Measurements from ENCODE around the gene WWOX.

WWOX gene

DNA sequence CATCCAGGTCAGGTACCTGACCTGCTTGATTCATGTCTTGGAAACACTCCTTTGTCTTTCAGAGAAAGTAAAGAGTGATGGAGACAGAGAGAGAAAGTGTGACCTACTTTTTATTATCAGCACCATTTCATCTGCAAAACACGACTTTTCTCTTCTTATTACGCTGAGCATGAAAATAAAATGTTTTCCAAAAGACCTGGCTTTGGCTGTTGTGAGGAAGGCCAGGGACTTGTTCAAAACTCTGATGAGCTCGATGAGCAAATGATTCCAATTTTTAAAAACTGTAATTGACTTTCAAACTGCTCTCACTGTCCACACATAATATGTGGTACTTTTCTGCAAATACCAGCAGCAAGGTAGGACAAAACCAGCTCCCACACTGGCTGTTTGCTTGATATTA, 821.2 kb downstream of the WWOX start:
- H3K4me1 ChIP-seq (ENCODE audit: low read depth, poor library complexity, severe bottlenecking), result no peaks in the 10 kb centered on the region

DNA sequence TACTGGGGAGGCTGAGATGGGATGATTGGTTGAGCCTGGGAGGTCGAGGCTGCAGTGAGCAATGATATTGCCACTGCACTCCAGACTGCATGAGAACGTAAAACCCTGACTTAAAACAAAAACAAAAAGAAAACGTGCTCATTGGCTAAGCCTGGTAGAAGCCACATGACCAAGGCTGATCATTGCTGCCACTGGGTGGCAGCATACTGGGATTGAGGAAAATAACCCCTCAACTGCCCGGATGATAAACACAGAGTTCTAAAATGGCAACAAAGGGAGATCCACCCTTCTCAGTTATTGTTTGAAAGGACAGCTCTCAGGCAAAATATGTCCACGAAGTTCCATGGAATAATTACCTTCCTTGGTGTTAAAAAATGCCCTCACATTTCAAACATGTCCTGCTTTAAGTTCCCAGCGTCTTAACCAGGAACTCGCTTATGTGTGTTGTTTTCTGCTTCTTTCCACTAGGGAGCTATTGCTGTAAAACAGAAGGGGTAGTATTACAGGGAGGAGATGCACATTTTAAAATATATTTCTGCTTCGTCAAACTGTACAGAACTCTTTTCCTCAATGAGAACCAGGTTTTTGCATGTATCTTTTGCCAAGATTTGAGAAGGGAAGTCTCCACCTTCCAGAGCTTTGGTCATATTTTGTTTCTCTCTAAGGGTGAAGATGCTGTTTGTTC, 825.8 kb downstream of the WWOX start:
- TF ChIP-seq, protein P1, sequence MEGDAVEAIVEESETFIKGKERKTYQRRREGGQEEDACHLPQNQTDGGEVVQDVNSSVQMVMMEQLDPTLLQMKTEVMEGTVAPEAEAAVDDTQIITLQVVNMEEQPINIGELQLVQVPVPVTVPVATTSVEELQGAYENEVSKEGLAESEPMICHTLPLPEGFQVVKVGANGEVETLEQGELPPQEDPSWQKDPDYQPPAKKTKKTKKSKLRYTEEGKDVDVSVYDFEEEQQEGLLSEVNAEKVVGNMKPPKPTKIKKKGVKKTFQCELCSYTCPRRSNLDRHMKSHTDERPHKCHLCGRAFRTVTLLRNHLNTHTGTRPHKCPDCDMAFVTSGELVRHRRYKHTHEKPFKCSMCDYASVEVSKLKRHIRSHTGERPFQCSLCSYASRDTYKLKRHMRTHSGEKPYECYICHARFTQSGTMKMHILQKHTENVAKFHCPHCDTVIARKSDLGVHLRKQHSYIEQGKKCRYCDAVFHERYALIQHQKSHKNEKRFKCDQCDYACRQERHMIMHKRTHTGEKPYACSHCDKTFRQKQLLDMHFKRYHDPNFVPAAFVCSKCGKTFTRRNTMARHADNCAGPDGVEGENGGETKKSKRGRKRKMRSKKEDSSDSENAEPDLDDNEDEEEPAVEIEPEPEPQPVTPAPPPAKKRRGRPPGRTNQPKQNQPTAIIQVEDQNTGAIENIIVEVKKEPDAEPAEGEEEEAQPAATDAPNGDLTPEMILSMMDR (conservative IDR thresholded peaks at IDR 0.05; ENCODE audit: low read depth, low read length), result 0 out of 2 replicates have a peak, but pooled peaks have one; percentile 30
- H3K27me3 ChIP-seq (ENCODE audit: insufficient read depth, low read depth), result no peaks in the 10 kb centered on the region
- no peak overlapping the region for H3K4me3 ChIP-seq (IDR thresholded peaks at IDR 0.05; ENCODE audit: insufficient read depth, low read depth, low read length)
- no peaks in the 10 kb centered on the region for H3K4me1 ChIP-seq (ENCODE audit: low read depth, poor library complexity, severe bottlenecking)
- H4K20me1 ChIP-seq (ENCODE audit: insufficient read depth), result no peaks in the 10 kb centered on the region
- H3K79me2 ChIP-seq (ENCODE audit: insufficient read depth, low read depth), result no peaks in the 10 kb centered on the region
- H3K27ac ChIP-seq, result no peak overlapping the region
- H3K36me3 ChIP-seq (ENCODE audit: insufficient read depth), result no peaks in the 10 kb centered on the region
- no peak overlapping the region for H2AFZ ChIP-seq (ENCODE audit: low read depth)
- H3K9ac ChIP-seq, result no peak overlapping the region
- no peak overlapping the region for H3K4me2 ChIP-seq

More for the DNA sequence above, 821.2 kb downstream of the WWOX start:
- Histone ChIP-seq H4K20me1 (ENCODE audit: insufficient read depth) (no peaks in the 10 kb centered on the region), H3K4me3 (IDR thresholded peaks at IDR 0.05; ENCODE audit: insufficient read depth, low read depth, low read length) (no peak overlapping the region), H3K79me2 (ENCODE audit: insufficient read depth, low read depth) (no peaks in the 10 kb centered on the region), H3K9ac (no peak overlapping the region), H3K27ac (no peak overlapping the region), H3K27me3 (ENCODE audit: insufficient read depth, low read depth) (no peaks in the 10 kb centered on the region), H3K4me2 (no peak overlapping the region), H3K36me3 (ENCODE audit: insufficient read depth) (no peaks in the 10 kb centered on the region), H2AFZ (ENCODE audit: low read depth) (no peak overlapping the region)
- TF ChIP-seq, protein P1 (conservative IDR thresholded peaks at IDR 0.05; ENCODE audit: low read depth, low read length), result no peak

DNA sequence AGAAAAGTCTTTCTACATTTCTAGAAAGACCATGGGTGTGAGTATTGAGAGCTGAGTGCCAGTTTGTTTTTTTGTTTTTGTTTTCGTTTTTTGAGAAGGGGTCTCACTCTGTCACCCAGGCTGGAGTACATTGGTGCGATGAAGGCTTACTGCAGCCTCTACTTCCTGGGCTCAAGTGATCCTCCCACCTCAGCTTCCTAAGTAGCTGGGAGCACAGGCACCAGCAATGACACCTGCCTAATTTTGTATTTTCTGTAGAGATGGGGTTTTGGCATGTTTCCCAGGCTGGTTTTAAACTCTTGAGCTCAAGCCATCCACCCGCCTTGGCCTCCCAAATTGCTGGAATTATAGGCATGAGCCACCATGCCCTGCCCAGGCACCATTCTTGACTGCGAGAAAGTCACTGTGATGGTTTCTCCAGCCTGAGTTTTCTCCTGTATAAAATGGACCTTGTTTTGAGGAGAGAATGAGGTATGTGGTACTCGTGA, 827.3 kb downstream of the WWOX start:
- H2AFZ ChIP-seq (ENCODE audit: low read depth), result no peak overlapping the region
- no peak overlapping the region for H3K9ac ChIP-seq
- H3K4me1 ChIP-seq (ENCODE audit: low read depth, poor library complexity, severe bottlenecking), result no peaks in the 10 kb centered on the region
- no peaks in the 10 kb centered on the region for H3K36me3 ChIP-seq (ENCODE audit: insufficient read depth)
- H3K79me2 ChIP-seq (ENCODE audit: insufficient read depth, low read depth), result no peaks in the 10 kb centered on the region
- no peak overlapping the region for H3K4me3 ChIP-seq (IDR thresholded peaks at IDR 0.05; ENCODE audit: insufficient read depth, low read depth, low read length)
- no peak overlapping the region for H3K4me2 ChIP-seq
- no peaks in the 10 kb centered on the region for H4K20me1 ChIP-seq (ENCODE audit: insufficient read depth)
- no peaks in the 10 kb centered on the region for H3K27me3 ChIP-seq (ENCODE audit: insufficient read depth, low read depth)
- TF ChIP-seq, protein P1 (conservative IDR thresholded peaks at IDR 0.05; ENCODE audit: low read depth, low read length), result no peak
- H3K27ac ChIP-seq, result no peak overlapping the region

DNA sequence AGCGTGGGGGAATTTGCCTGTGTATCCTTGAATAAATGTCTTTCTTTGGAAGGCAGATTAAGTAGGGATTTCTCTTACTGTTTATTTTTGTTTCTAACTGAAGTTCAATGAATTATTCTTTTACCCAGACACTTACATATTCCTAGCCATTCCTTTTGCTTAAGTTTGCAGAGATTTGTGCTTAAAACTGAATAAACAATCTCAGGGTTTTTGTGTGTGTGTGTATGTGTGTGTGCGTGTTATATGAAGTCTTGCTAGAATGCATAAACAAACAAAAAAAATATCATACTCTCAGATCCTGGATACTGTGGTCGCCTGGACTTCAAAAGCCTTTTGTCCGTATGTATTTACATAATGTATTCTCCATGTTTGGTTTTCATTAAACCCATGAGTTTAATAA, 828.3 kb downstream of the WWOX start:
- no peak overlapping the region for H3K4me3 ChIP-seq (IDR thresholded peaks at IDR 0.05; ENCODE audit: insufficient read depth, low read depth, low read length)
- H3K36me3 ChIP-seq (ENCODE audit: insufficient read depth), result no peaks in the 10 kb centered on the region
- H3K9ac ChIP-seq, result no peak overlapping the region
- H2AFZ ChIP-seq (ENCODE audit: low read depth), result no peak overlapping the region
- TF ChIP-seq, protein P1 (conservative IDR thresholded peaks at IDR 0.05; ENCODE audit: low read depth, low read length), result no peak
- no peak overlapping the region for H3K27ac ChIP-seq
- H3K4me1 ChIP-seq (ENCODE audit: low read depth, poor library complexity, severe bottlenecking), result no peaks in the 10 kb centered on the region
- H3K79me2 ChIP-seq (ENCODE audit: insufficient read depth, low read depth), result no peaks in the 10 kb centered on the region
- no peak overlapping the region for H3K4me2 ChIP-seq
- no peaks in the 10 kb centered on the region for H4K20me1 ChIP-seq (ENCODE audit: insufficient read depth)
- no peaks in the 10 kb centered on the region for H3K27me3 ChIP-seq (ENCODE audit: insufficient read depth, low read depth)

All from KMS-11 (cell line).